Stomach (tissue), 9 donors: ENCODE data around the gene GTF2IRD1. TPM values are rescaled to one million over a fixed set of nuclear protein-coding genes. Genes with fewer than 3 reads are reported as not detected.

Experiments
- DNase-seq, 2 donors: peaks; one replicate each; pipeline versions ENCODE4 v3.0.0 to v3.0.0-alpha.2; 2013 to 2019
- H3K27ac ChIP-seq, 5 donors: fragments of 200-600 bp in 4 of 5; sonication (generic) in 4 of 5; one replicate each; pipeline ENCODE4 v1.5.1; 2013 to 2019; ENCODE audit warnings: mild to moderate bottlenecking in 1 of 5, moderate library complexity in 1 of 5
- H3K27me3 ChIP-seq, 3 donors: fragments of 200-600 bp; sonication (generic); one replicate each; pipeline ENCODE4 v1.5.1; 2017 to 2019; ENCODE audit warnings: mixed run types in 1 of 3
- H3K36me3 ChIP-seq, 4 donors: fragments of 200-600 bp; sonication (generic); 1 replicate in 3 of 4; 2 replicates in 1 of 4; pipeline ENCODE4 v1.5.1; 2016 to 2019
- H3K4me1 ChIP-seq, 4 donors: fragments of 200-600 bp; sonication (generic); one replicate each; pipeline ENCODE4 v1.5.1; 2016 to 2019
- H3K4me3 ChIP-seq, 4 donors: fragments of 200-600 bp; sonication (generic) in 3 of 4; one replicate each; pipeline ENCODE4 v1.5.1; 2016 to 2019; ENCODE audit warnings: mild to moderate bottlenecking in 1 of 4
- H3K9me3 ChIP-seq, 4 donors: fragments of 200-600 bp; sonication (generic); one replicate each; pipeline ENCODE4 v1.5.1; 2016 to 2019
- CTCF ChIP-seq, 7 experiments: fragments of 450-650 bp in 4 of 7; fragments of 200-600 bp in 3 of 7; sonication (generic) in 3 of 7; IDR thresholded peaks; one replicate each; pipeline ENCODE4 v1.5.1; 2016 to 2019; ENCODE audit warnings: antibody characterized with exemption in 7 of 7, control low read depth in 2 of 7, mild to moderate bottlenecking in 1 of 7
- EP300 ChIP-seq: sonication (generic); formaldehyde crosslinking; IDR thresholded peaks from one replicate; pipeline ENCODE4 v1.6.1; 2017; ENCODE audit warnings: antibody characterized with exemption
- POLR2A ChIP-seq, 4 donors: fragments of 450-650 bp; IDR thresholded peaks; one replicate each; pipeline ENCODE4 v1.6.1; 2016; ENCODE audit warnings: antibody characterized with exemption in 4 of 4, control low read depth in 2 of 4, mild to moderate bottlenecking in 1 of 4, moderate library complexity in 1 of 4
- POLR2AphosphoS5 ChIP-seq, 3 donors: sonication (generic); formaldehyde crosslinking; IDR thresholded peaks; one replicate each; pipeline ENCODE4 v1.6.1; 2016; ENCODE audit warnings: antibody characterized with exemption in 3 of 3
- WGBS, 5 donors: extraction: QIAGEN DNeasy Blood & Tissue Kit in 3 of 5; methylation state at CpG; one replicate each; pipeline versions ENCODE4 v1.1.5 to v1.1.7; 2013 to 2018; 5-methylcytosine and 5-hydroxymethylcytosine counted together
- intact Hi-C: fragments of 100-400 bp; cut with DNase I; formaldehyde crosslinking; loops from one replicate; pipeline ENCODE4 v1.15.1; 2023; ENCODE audit warnings: low total_unique reads
- polyA plus RNA-seq, 3 donors: library from polyadenylated mRNA; stranded (reverse); fragments of 200-250 nt; gene quantifications; one replicate each; pipeline ENCODE4 v1.2.3, GENCODE V29; 2013
- total RNA-seq, 5 donors: library from RNA; depleted of rRNA; stranded (reverse); fragments of >200 nt; gene quantifications; one replicate each; pipeline versions ENCODE4 v1.1.0 to v1.2.3, GENCODE V29; 2014 to 2016
- donor health status: healthy with polysubstance abuse.
- donor health status: Bipolar disorder and iron deficiency.
- donor health status: healthy.

The GTF2IRD1 gene
- total and polyA plus RNA-seq, 8 donors, result 8.0 to 41.1 (median 15.3) TPM

GRCh38 chr7:74604326-74605020 is 150.8 kb downstream of the GTF2IRD1 start:
- peak in 1 of 2 donors; percentile 91 for DNase-seq
- Histone ChIP-seq H3K36me3 (peaks cover 0 to 28% (median 20%) of the 10 kb centered on the region in 4 donors), H3K9me3 (no peaks in the 10 kb centered on the region), H3K4me1 (peaks cover 9 to 38% (median 22%) of the 10 kb centered on the region in 4 donors), H3K27me3 (no peaks in the 10 kb centered on the region), H3K27ac (peak overlapping the region; percentile 39 to 84 (median 80)), H3K4me3 (no peak overlapping the region)
- TF ChIP-seq EP300 (no peak), CTCF (IDR thresholded peaks at IDR 0.05) (no peak), POLR2A (IDR thresholded peaks at IDR 0.05) (no peak), POLR2AphosphoS5 (IDR thresholded peaks at IDR 0.05) (peak in 2 of 3 donors; percentile 22 to 68)
- intact Hi-C loops, result no loop called here
- WGBS, 5 donors, result 68 to 75% (median 72%) methylated on average over 7 of the region's 7 CpGs

DNA sequence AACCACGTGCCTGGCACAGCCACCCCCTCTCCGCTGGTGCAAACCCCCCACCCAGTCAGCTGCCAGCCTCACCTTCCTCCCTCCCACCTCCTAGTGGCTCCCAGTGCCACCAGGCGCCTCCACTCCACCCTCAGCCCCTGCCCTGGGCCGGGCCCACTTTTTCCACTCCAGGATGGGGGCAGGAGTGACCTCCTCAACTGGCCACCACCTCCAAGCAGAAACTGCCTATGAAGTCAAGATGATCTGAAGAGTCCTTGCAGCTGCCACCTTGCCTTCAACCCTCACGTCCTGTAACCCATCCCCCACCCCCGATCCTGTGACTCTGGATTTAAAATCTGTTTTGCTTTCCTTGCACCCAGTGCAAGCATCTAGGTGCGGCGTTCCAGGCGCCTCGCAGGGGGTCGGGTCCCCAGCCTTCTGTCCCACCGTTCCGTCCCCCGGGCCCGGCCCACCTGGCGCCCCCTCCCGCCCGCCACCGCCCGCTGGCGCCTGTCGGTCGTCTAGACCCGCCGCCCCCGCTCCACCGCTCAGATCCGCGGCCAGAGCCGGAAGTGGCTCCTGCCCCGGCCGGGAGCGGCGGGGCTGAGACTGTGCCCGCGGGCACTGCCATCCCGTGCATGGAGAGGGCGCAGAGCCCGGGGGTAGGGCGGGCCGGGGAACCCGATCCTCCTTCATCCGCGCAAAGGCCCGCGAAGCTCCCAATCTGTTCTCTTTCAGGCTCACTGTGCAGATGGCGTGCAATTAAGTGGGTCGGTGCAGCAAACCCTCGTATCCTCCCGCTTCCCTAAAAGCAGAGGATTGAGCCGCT is 152.6 kb downstream of the GTF2IRD1 start:
- Histone ChIP-seq H3K4me3 (peak overlapping the region; percentile 45 to 55 (median 46)), H3K27ac (peak overlapping the region; percentile 62 to 84 (median 80)), H3K36me3 (peaks cover 0 to 9% (median 6%) of the 10 kb centered on the region in 4 donors), H3K4me1 (peaks cover 9 to 43% (median 25%) of the 10 kb centered on the region in 4 donors), H3K9me3 (no peaks in the 10 kb centered on the region), H3K27me3 (no peaks in the 10 kb centered on the region)
- intact Hi-C loops, result no loop called here
- TF ChIP-seq POLR2AphosphoS5 (IDR thresholded peaks at IDR 0.05) (no peak), EP300 (no peak), CTCF (IDR thresholded peaks at IDR 0.05) (no peak), POLR2A (IDR thresholded peaks at IDR 0.05) (no peak)
- peak; percentile 57 to 75 for DNase-seq
- WGBS, 5 donors, result 5 to 22% (median 7%) methylated on average over 15 to 51 of the region's 51 CpGs

DNA sequence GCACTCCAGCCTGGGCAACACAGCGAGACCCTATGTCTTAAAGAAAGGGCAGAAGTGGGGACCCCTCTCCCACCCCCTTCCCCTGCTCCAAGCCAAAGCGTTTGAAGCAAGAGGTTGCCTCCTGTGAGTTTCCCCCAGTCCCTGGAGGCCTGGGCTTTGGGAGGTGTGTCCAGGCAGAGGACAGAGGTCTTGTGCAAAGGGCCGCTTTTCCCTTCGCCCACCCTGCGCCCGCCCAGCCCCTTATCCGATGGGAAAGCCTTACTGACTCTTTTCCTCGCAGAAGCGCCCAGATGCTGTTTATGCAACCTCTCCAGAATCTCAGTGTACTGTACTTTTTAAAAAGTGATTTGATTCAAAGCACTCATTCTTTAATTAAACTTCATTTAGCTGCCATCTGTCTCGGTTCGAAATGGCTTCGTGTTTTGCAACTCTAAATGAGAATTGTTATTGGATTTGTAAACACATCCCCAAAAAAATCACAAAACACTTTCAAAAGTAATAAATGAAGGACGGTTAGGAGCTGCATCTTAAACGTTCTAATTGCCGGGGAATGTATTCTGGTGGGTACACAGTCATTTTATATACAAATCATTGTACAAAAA is 153.3 kb downstream of the GTF2IRD1 start:
- intact Hi-C loops, result no loop called here
- no peaks in the 10 kb centered on the region for H3K9me3 ChIP-seq

More for the DNA sequence above, 153.3 kb downstream of the GTF2IRD1 start:
- Histone ChIP-seq H3K27ac (peak overlapping the region; percentile 62 to 84 (median 80)), H3K36me3 (peaks cover 0 to 2% (median 0%) of the 10 kb centered on the region in 4 donors), H3K4me3 (peak overlapping the region; percentile 45 to 55 (median 46)), H3K4me1 (peaks cover 9 to 43% (median 27%) of the 10 kb centered on the region in 4 donors), H3K27me3 (no peaks in the 10 kb centered on the region)
- no peak for TF ChIP-seq CTCF (IDR thresholded peaks at IDR 0.05)
- TF ChIP-seq POLR2AphosphoS5 (IDR thresholded peaks at IDR 0.05), result no peak
- no peak for TF ChIP-seq POLR2A (IDR thresholded peaks at IDR 0.05)
- TF ChIP-seq EP300, result no peak
- DNase-seq, result no peak
- 50 to 70% (median 61%) methylated on average over 13 to 15 of the region's 15 CpGs for WGBS, 5 donors
